ENCODE results near the gene TPRKB. TPM values are rescaled to one million over a fixed set of nuclear protein-coding genes. Genes with fewer than 3 reads are reported as not detected.
"Not testable (repeated sequence)": the region's sequence is repeated elsewhere in the genome, so short reads cannot be mapped to it uniquely, and the experiment has no call there.

Gene TPRKB
- total RNA-seq, 2 donors from 2014 or later: 21.6 to 28.3 TPM

DNA sequence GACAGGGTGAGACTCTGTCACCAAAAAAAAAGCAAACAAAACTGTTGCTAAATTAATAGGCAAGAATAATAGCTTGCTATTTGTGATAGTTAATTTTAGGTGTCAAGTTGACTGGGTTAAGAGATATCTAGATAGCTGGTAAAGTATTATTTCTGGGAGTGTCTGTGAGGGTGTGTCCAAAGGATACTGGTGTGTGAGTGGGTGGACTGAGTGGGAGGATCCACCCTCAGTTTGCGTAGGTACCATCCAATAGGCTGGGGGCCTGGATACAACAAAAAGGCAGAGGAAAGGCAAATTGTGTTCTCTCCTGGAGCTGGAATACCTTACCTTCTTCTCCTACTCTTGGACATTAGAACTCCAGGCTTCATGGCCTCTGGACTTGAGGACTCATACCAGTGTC is 27.8 kb upstream of the TPRKB start:
- no peak for DNase-seq (ENCODE audit: low spot score)
- H3K4me3 ChIP-seq: no peak overlapping the region
- no peaks in the 10 kb centered on the region for H3K27me3 ChIP-seq
- TF ChIP-seq, protein P1, sequence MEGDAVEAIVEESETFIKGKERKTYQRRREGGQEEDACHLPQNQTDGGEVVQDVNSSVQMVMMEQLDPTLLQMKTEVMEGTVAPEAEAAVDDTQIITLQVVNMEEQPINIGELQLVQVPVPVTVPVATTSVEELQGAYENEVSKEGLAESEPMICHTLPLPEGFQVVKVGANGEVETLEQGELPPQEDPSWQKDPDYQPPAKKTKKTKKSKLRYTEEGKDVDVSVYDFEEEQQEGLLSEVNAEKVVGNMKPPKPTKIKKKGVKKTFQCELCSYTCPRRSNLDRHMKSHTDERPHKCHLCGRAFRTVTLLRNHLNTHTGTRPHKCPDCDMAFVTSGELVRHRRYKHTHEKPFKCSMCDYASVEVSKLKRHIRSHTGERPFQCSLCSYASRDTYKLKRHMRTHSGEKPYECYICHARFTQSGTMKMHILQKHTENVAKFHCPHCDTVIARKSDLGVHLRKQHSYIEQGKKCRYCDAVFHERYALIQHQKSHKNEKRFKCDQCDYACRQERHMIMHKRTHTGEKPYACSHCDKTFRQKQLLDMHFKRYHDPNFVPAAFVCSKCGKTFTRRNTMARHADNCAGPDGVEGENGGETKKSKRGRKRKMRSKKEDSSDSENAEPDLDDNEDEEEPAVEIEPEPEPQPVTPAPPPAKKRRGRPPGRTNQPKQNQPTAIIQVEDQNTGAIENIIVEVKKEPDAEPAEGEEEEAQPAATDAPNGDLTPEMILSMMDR (IDR thresholded peaks at IDR 0.05): no peak
- peaks cover 0 to 6% of the 10 kb centered on the region in 2 donors for H3K4me1 ChIP-seq
- H3K27ac ChIP-seq: no peak overlapping the region
- H3K36me3 ChIP-seq: peaks cover 79% of the 10 kb centered on the region
- no peaks in the 10 kb centered on the region for H3K9me3 ChIP-seq

DNA sequence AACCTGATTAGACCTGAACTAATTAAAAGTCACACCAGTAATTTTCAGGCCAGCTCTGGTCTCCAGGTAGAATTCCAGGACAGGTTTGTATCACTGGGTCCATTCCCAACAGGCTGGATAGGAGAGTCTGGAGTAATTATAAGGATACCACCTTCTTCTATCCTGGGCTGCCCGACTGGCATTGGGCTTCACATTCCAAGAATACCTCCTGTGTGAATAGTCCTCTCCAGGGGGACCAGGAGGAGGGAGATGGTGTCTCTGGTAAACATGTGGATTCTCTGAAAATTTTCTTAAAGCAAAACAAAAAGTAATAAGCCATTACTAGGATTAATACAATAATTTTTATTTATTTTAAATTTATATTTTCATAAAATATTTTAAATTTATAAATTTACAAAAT is 25.4 kb upstream of the TPRKB start:
- H3K36me3 ChIP-seq: peaks cover 70% of the 10 kb centered on the region
- no peaks in the 10 kb centered on the region for H3K9me3 ChIP-seq

DNA sequence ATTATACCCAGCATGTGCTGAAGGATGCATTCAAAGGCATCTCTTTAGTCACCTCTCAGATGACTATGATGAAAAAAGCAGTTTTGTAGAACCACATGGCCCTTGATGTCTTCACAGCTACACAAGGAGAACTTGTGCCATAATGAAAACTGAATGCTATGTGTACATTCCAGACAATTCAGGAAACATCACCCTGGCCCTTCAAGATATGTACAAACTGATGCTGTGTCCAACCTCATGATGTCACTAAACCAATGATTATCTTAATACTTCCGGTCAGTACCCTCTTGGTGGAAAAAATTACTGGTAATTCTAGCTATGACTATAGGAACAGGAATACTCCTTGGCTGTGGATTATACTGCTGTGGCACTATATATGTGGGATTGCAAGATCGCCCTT is 22.8 kb upstream of the TPRKB start:
- H3K9me3 ChIP-seq: no peaks in the 10 kb centered on the region
- no peak overlapping the region for H3K4me3 ChIP-seq
- H3K4me1 ChIP-seq: peaks cover 0 to 22% of the 10 kb centered on the region in 2 donors
- H3K36me3 ChIP-seq: peaks cover 61% of the 10 kb centered on the region
- peak overlapping the region in 1 of 2 donors; percentile 59 for H3K27ac ChIP-seq
- no peaks in the 10 kb centered on the region for H3K27me3 ChIP-seq
- DNase-seq (ENCODE audit: low spot score): no peak
- TF ChIP-seq, protein P1 (IDR thresholded peaks at IDR 0.05): no peak

More for the DNA sequence above, 25.4 kb upstream of the TPRKB start:
- H3K4me3 ChIP-seq: no peak overlapping the region
- TF ChIP-seq, protein P1 (IDR thresholded peaks at IDR 0.05): no peak
- H3K27ac ChIP-seq: no peak overlapping the region
- DNase-seq (ENCODE audit: low spot score): no peak
- peaks cover 0 to 22% of the 10 kb centered on the region in 2 donors for H3K4me1 ChIP-seq
- H3K27me3 ChIP-seq: no peaks in the 10 kb centered on the region

DNA sequence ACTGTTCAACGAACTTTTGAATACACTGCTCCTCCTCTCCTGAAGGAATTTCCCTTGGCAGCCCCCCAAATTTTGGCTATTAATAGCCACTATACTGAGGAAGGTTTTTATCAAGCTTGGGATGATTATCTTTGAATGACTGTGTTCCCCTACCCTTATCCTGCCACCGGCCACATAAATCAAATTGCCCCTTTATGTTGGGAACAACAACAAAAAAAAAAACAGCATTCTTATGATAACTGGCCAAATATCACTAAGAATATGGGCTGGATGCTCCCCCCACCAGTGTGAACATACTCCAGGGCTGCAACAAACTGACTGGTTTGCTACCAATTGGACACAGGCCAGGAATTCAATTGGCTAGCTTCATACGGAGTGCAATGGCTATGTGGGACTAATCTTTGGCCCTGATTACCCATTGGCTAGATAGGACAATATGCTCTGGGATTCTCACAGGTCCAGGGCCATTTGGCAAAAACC is 22.2 kb upstream of the TPRKB start:
- Histone ChIP-seq H3K27me3 (no peaks in the 10 kb centered on the region), H3K4me1 (peaks cover 0 to 22% of the 10 kb centered on the region in 2 donors), H3K4me3 (no peak overlapping the region), H3K36me3 (peaks cover 60% of the 10 kb centered on the region), H3K27ac (peak overlapping the region in 1 of 2 donors; percentile 59), H3K9me3 (no peaks in the 10 kb centered on the region)
- DNase-seq (ENCODE audit: low spot score): no peak
- TF ChIP-seq, protein P1 (IDR thresholded peaks at IDR 0.05): no peak

DNA sequence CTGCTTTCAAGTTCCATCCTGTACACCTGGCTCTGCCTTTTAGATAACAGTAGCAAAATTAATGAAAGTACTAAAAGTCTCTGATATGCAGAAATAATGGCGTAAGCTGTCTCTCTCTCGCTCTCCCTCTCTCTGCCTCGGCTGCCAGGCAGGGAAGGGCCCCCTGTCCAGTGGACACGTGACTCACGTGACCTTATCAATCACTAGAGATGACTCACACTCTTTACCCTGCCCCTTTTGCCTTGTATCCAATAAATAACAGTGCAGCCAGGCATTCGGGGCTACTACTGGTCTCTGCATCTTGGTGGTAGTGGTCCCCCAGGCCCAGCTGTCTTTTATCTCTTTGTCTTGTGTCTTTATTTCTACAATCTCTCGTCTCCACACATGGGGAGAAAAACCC is 17.2 kb upstream of the TPRKB start:
- H3K9me3 ChIP-seq; H3K27ac ChIP-seq; H3K27me3 ChIP-seq; DNase-seq (ENCODE audit: low spot score); H3K4me1 ChIP-seq; H3K4me3 ChIP-seq: not testable (repeated sequence)
- H3K36me3 ChIP-seq: peaks cover 25% of the 10 kb centered on the region

DNA sequence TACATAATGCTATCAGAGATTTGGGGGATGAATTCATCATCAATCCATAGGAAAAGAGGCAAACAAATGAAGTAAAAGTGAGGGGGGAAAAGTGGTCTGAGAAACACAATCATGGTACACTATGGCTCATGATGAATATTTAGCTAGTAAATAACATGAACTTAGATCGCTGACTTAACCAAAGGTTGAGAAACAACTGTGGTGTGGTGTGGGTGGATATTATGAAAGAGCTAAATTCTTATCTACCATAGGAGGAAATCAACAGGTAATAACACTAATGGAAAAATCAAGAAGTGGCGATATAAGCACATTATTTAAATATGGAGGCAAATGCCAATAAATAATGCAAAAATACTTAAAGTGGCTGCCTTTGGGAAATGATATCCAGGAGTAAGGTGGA is 12.2 kb upstream of the TPRKB start:
- H3K36me3 ChIP-seq: peaks cover 11% of the 10 kb centered on the region
- DNase-seq (ENCODE audit: low spot score): no peak
- H3K4me3 ChIP-seq: no peak overlapping the region
- H3K27ac ChIP-seq: no peak overlapping the region
- H3K9me3 ChIP-seq: no peaks in the 10 kb centered on the region
- no peaks in the 10 kb centered on the region for H3K27me3 ChIP-seq
- H3K4me1 ChIP-seq: no peaks in the 10 kb centered on the region
- TF ChIP-seq, protein P1 (IDR thresholded peaks at IDR 0.05): no peak
